ENCODE measurements around the gene PIP4K2A.
"Not testable (repeated sequence)": the region's sequence is repeated elsewhere in the genome, so short reads cannot be mapped to it uniquely, and the experiment has no call there.

The PIP4K2A gene

DNA sequence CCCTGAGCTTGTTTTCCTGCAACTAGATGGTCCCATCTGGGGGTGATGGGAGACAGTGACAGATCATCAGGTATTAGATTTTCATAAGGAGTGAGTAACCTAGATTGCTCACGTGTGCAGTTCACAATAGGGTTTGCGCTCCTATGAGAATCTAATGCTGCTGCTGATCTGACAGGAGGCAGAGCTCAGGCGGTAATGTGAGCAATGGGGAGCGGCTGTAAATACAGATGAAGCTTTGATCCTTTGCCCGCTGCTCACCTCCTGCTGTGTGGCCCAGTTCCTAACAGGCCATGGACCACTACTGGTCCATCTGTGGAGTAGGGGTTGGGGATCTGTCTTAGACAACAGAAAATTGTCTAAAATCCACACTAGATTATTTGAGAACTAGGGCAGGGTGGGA lies 22.3 kb downstream of the PIP4K2A start:
- not testable (repeated sequence) for DNase-seq

GRCh38 chr10:22690614-22691431 lies 23.6 kb downstream of the PIP4K2A start:
- DNase-seq: no peak

GRCh38 chr10:22690158-22690557 lies 24.2 kb downstream of the PIP4K2A start:
- no peak for DNase-seq

DNA sequence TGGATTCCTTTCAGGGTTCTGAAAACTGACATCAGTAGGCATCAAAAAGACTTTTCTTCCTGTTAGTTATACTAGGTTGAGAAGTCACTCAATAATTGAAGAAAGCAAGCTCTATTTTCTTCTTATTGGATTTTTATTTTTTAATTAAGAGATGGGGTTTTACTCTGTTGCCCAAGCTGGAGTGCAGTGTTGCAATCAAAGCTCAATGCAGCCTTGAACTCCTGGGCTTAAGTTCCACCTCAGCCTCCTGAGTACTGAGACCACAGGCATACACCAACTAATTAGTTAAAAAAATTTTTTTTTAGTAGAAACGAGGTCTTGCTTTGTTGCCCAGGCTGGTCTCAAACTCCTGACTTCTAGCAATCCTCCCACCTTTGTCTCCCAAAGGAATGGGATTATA lies 28.0 kb downstream of the PIP4K2A start:
- DNase-seq: no peak

- DNase-seq: no peak
These were observed 28.5 kb downstream of the PIP4K2A start for GRCh38 chr10:22685926-22686325.

DNA sequence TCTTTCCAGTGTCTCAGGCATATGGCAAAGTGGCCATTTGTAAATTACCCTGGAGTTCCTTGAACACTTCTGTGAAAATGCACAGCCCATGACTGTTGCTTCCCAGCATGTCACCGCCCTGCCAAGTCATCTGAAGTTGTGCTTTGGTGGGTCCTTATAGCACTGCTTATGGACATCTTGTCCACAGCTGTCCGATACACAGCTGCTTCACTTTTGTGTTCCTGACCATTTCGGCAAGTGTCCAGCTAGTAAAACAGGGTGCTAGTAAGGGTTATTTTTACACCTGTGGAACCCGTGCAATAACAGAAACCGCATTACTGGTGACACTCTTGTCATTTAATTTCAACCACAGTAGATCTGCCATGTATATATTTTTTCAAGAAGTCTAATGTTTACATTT lies 29.7 kb downstream of the PIP4K2A start:
- DNase-seq: no peak

GRCh38 chr10:22683140-22683389 lies 31.3 kb downstream of the PIP4K2A start:
- no peak for DNase-seq

DNA sequence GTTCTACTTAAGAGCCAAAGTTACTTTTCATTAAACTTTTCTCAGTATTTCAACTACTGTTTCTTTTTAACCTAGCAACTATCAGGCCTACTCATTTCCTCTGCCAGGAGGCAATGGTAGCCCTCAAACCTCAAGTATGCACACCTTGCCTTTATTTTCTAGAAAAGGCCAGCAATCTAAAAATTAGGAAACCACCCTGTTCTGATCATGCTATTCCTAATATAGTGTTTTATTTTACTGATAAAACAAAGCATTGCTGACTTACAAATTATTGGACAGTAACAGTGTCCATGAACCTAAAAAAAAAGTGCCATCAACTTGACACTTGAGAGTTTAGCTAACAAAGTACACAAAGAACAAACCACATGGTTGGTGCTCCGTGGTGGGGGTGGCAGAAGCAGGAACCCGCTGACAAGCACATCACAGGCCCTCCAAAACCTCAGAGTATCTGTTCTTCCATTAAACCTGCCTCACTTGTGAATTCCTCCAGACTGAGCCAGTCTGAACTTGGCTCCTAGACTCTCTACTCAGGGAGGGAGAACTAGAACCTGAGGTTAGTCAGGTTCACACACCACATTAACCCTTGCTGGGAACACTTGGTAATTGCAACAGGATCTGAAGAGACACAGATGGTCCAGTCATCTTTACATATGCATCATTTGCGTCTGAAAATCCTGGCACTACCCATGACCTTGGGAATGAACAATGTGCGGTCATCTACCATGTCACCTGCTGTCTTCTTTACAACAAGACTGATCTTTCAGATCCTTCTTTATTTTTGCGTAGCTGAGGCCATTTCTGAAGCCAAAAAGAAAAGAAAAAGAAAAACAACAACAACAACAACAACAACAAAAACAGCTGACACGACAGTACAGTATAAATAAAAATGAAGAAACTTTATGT lies 31.9 kb downstream of the PIP4K2A start:
- DNase-seq: no peak

DNA sequence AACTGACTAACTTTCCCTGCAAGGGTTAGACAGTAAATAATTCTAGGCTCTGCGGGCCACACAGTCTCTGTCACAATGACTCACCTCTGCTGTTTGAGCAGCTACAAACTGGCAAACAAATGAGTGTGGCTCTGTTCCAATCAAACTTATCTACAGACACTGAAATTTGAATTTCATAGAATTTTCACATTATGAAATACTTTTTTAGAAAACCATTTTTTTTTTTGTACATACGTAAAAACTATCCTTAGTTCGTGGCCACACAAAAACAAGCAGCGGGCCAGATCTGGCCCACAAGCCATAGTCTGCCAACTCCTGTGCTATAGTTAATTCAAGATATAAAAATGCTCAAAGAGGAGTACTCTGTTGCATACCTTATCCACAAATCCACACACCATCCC lies 32.6 kb downstream of the PIP4K2A start:
- DNase-seq: no peak

DNA sequence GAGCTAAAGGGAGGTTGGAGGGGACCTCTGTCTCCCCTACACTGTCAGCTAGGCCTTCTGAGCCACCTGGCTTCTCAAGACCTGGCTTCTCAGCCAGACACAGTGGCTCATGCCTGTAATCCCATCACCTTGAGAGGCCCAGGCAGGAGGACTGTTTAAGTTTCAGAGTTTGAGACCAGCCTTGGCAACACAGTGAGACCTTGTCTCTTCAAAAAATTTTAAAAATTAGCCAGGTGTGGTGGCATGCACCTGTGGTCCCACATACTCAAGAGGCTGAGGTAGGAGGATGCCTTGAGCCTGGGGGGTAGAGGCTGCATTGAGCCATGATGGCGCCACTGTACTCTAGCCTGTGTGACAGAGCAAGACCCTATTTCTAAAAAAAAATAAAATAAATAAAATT lies 33.1 kb downstream of the PIP4K2A start:
- DNase-seq: no peak

DNA sequence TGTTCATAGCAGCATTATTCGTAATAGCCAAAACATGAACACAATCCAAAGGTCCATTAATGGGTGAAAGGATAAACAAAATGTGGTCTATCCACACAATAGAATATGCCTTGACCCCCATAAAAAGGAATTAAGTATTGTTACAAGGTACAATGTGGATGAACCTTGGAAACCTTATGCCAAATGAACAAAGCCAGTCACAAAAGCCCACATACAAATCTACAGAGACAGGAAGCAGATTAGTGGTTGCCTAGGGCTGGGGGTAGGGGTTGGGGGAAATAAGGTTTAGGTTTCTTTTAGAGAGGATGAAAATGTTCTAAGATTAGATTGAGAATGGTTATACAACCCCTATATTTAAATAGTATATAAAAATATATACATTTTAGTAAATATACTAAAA lies 34.8 kb downstream of the PIP4K2A start:
- no peak for DNase-seq

- DNase-seq: no peak
These were observed 37.0 kb downstream of the PIP4K2A start for GRCh38 chr10:22677333-22677732.

GRCh38 chr10:22676435-22676834 lies 37.9 kb downstream of the PIP4K2A start:
- DNase-seq: no peak

DNA sequence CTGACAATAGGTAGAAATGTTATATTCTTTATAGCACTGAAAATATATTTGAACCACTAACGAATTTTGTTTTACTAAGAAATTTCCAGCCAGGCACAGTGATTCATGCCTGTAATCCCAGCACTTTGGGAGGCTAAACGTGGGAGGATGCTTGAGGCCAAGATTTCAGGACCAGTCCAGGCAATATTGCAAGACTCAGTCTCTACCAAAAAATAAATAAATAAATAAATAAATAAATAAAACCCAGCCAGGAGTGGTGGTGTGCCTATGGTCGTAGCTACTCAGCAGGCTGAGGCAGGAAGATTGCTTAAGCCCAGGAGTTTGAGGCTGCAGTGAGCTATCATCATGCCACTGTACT lies 39.8 kb downstream of the PIP4K2A start:
- no peak for DNase-seq

DNA sequence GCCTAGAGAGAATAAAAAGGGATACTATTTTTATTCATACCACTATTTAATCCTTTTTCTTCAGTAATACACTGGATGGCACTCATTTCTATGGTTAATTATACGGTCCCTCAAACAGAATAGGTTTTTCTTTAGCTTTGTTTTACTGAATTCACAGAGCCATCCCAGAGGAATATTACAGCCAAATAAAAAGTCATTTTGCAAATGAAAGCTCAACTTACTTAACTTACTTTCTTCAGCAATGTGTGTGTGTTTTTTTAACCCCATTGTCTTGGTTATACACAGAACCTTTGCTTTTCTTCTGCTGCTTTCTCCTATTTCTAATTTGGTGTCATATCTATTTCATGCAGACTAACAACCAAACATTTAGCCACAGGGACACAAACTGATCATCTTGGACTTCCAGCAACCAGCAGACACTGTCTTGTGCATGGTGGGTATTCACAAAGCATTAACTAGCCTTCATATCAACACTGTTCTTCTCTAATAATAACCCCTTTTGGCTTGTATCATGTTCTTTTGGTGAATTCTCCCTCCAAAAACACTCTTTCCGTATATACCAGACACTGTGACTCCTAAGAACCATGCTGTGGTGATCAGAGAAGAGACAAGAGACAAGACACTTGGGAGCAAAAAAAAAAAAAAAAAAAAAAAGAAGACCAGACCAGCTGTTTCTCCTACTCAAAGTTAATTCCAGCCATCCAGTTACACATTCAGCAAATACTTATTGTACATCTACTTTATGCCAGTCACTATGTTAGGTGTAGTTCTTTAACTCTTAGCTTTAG lies 40.4 kb downstream of the PIP4K2A start:
- DNase-seq: no peak

DNA sequence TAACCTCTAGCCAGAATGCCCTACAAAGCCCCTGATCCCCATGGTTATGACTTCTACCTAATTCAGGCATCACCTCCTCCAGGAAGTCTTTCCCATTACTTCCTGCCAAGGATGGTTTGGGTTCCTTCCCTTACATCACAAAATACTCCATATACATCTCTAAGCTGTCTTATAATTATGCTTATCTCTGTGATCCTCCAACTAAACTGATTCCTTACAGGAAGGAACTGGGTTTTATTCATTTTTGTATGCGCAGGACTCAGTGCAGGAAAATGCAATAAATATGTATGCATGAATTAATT lies 41.3 kb downstream of the PIP4K2A start:
- no peak for DNase-seq

- no peak for DNase-seq
These were observed 41.9 kb downstream of the PIP4K2A start for GRCh38 chr10:22672319-22673090.

DNA sequence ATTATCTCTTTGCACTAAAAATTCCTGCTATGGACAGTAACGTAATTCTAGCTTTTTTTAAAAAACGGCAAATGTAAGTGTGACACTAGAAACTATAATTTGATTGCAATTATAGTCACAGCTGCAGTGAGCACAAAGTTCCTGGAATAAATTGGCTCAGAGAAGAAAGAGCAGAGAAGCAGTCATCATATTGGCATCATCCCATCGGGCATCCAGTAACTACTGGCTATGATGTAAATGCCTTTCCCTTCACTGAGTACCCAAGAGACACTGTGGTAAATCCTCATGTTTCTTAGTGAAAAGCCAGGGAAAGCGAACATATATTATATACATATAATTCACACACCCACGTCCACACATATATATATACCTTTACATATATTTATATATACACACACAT lies 43.6 kb downstream of the PIP4K2A start:
- DNase-seq: no peak

GRCh38 chr10:22669163-22669711 lies 45.1 kb downstream of the PIP4K2A start:
- no peak for DNase-seq

DNA sequence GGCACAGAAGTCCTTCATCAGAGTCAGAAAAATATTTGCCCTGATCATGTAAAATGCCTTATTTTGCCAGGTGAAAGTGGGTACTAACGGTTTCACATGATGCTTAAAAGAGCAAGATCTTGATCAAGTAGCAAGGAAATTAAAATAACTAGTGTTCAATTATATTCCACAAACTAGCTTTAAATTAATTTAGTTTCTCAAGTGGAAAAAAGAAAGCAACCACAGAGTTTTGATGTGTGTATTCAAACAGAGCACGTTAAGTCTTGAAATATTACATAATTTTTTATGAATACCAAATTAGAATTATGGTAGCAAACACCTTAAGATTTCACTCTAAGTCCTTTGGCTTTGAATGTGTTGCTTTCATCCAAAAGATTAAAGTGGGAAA lies 47.3 kb downstream of the PIP4K2A start:
- DNase-seq: no peak

DNA sequence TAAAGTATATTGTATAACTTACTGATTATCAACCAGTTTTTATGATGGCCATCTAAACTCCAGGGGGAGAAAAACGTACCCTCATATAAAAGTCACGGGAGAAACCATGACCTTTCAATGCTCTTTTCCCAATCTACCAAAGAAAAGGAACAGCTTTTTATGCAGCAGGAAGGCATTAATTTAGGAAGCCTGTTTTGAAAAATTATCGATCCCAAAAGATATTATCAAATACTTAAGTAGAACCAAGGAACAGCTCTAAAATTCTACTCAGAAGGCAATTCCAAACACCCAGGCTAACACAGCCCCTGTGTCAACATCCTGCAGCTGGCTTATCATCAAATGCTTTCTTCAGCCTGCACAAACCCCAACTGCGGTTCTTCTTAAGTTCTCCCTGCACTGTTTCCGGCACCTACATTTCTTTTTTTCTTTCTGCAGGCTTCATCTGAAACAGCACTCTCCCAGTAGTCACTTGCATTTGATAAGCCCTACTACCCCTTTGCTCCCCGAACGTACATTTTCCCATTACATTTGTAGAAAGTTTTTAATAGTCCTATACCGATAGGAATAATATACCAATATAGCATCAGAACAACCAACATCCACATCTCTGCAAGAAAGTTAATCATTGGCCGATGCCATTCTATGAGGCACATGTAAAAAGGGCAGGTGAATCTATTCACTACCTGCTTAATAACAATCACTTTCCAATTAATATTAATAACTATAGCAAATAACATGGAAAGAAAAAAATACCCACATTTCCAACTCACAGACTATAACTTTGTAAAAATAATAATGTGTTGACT lies 47.9 kb downstream of the PIP4K2A start:
- DNase-seq: no peak

DNA sequence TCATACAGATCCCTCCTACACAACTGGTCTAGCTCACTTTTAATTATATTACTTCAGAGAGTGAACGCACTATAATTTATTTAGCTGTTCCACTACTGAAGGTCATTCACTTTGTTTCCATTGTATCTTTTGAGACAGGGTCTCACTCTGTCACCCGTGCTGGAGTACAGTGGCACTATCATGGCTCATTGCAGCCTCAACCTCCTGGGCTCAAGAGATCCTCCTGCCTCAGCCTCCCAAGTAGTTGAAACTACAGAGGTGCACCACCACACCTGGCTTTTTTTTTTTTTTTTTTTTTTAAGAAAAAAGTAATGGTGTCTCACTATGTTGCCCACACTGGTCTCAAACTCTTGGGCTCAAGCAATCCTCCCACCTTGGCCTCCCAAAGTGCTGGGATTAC lies 49.0 kb downstream of the PIP4K2A start:
- DNase-seq: no peak
